AG04450 (cell line): Measurements from ENCODE around the gene KMT2A. TPM values are rescaled to one million over a fixed set of nuclear protein-coding genes. Genes with fewer than 3 reads are reported as not detected.

Experiments
- CTCF ChIA-PET: fragments of 300-600, 350-600 bp; formaldehyde crosslinking; extraction: SDS; loops from one replicate; lab custom pipeline; 2022; ENCODE audit warnings: antibody characterized with exemption, inconsistent platforms; lab: Charles Lee
- POLR2A ChIA-PET: fragments of 350-600 bp; formaldehyde crosslinking; extraction: SDS; loops from one replicate; lab custom pipeline; 2021; ENCODE audit warnings: antibody characterized with exemption, inconsistent platforms; lab: Yijun Ruan, JAX
- DNase-seq: peaks from one replicate; pipeline ENCODE4 v3.0.0-alpha.2; 2011; ENCODE audit warnings: low read depth, low spot score
- H3K27ac ChIP-seq: one replicate; pipeline ENCODE4 v1.5.1; 2012; ENCODE audit warnings: low read depth, low read length, control low read depth
- H3K27me3 ChIP-seq: one replicate; pipeline ENCODE4 v1.6.0; 2012; ENCODE audit warnings: low read length; ENCODE audit not compliant: control insufficient read depth, insufficient read depth
- H3K4me3 ChIP-seq: 2 replicates; pipeline ENCODE4 v1.5.1; 2011; ENCODE audit warnings: mild to moderate bottlenecking, low read depth, low read length, control low read depth
- H3K9me3 ChIP-seq: 2 replicates; pipeline ENCODE4 v1.5.1; 2012; ENCODE audit warnings: low read length; ENCODE audit not compliant: control insufficient read depth, insufficient read depth
- polyA plus RNA-seq: library from polyadenylated mRNA; depleted of rRNA; stranded (reverse); fragments of >200 nt; gene quantifications from 2 replicates; pipeline ENCODE4 v1.2.3, GENCODE V29; 2011
- TF ChIP-seq, protein P1 (sequence below): IDR thresholded peaks from 2 replicates; pipeline ENCODE4 v1.5.1; 2011; ENCODE audit warnings: low read depth, low read length, control low read depth, inconsistent platforms

The KMT2A gene
- polyA plus RNA-seq, 1 experiment: 23.6 TPM

DNA sequence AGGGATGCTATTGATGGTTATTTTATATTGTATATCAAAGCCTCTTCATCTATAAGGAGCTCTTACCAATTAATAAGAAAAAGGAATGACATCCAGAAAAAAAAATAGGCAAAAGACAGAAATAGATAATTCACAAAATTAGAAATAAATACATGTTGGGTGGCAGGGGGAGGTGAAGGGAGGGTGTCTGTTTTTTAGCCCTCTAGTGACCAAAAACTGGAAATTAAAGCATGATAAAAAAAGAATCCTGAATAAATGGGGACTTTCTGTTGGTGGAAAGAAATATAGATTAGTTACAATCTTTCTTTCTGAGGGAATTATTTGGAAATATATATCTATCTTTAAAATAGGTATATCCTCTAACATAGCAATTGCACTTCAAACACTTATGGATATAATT is 49.0 kb downstream of the KMT2A start:
- no peaks in the 10 kb centered on the region for H3K9me3 ChIP-seq
- no peak overlapping the region for H3K27ac ChIP-seq
- TF ChIP-seq, protein P1, sequence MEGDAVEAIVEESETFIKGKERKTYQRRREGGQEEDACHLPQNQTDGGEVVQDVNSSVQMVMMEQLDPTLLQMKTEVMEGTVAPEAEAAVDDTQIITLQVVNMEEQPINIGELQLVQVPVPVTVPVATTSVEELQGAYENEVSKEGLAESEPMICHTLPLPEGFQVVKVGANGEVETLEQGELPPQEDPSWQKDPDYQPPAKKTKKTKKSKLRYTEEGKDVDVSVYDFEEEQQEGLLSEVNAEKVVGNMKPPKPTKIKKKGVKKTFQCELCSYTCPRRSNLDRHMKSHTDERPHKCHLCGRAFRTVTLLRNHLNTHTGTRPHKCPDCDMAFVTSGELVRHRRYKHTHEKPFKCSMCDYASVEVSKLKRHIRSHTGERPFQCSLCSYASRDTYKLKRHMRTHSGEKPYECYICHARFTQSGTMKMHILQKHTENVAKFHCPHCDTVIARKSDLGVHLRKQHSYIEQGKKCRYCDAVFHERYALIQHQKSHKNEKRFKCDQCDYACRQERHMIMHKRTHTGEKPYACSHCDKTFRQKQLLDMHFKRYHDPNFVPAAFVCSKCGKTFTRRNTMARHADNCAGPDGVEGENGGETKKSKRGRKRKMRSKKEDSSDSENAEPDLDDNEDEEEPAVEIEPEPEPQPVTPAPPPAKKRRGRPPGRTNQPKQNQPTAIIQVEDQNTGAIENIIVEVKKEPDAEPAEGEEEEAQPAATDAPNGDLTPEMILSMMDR: peak; percentile 19
- DNase-seq: no peak
- H3K4me3 ChIP-seq: no peak overlapping the region
- H3K27me3 ChIP-seq: no peaks in the 10 kb centered on the region
- POLR2A ChIA-PET: no interaction called here
- CTCF ChIA-PET: no interaction called here

DNA sequence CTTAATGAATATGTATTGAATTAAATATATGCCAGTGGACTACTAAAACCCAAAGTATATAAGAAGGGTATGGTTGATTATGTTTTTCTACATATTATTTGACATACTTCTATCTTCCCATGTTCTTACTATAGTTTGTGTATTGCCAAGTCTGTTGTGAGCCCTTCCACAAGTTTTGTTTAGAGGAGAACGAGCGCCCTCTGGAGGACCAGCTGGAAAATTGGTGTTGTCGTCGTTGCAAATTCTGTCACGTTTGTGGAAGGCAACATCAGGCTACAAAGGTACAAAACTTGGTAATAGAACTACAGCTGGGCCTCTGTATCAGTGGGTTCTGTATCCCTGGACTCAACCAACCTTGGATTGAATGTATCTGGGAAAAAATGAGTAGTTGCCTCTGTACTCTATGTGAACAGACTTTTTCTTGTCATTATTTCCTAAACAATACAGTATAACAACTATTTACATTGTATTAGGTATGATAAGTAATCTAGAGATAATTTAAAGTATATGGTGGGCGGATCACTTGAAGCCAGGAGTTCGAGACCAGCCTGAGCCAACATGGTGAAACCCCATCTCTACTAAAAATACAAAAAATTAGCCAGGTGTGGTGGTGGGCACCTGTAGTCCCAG is 52.3 kb downstream of the KMT2A start:
- Histone ChIP-seq H3K27me3 (no peaks in the 10 kb centered on the region), H3K9me3 (no peaks in the 10 kb centered on the region), H3K27ac (no peak overlapping the region), H3K4me3 (no peak overlapping the region)
- ChIA-PET POLR2A (interaction anchor here (1.2 kb wide), 1 partner anchor 73 kb away, joined by 3 read pairs; no protein-coding TSS in a partner anchor), CTCF (interaction anchor here (0.6 to 1.7 kb wide), 27 partner anchors 9 to 1329 kb away, joined by 3 to 16 read pairs (median 4); partner anchors contain the start of gene ATP5MG)
- TF ChIP-seq, protein P1: peak; percentile 90
- DNase-seq: peak; percentile 65

DNA sequence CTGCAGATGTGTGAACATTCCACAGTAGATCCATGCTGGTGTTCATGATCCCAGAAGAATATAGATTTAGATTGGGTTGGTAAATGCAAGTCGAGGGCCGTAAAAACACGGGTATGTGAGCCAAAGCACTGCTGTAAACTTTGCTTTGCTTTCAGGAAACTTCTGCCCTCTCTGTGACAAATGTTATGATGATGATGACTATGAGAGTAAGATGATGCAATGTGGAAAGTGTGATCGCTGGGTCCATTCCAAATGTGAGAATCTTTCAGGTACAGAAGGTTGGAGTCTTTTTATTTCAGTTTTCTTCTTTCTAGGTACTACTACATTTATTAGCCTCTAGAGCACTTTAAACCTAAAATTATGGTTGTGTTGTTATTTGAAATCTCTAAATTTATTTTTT is 54.7 kb downstream of the KMT2A start:
- no peak for DNase-seq
- Histone ChIP-seq H3K27me3 (no peaks in the 10 kb centered on the region), H3K4me3 (no peak overlapping the region), H3K27ac (no peak overlapping the region), H3K9me3 (no peaks in the 10 kb centered on the region)
- POLR2A ChIA-PET: no interaction called here
- CTCF ChIA-PET: no interaction called here
- TF ChIP-seq, protein P1: no peak

DNA sequence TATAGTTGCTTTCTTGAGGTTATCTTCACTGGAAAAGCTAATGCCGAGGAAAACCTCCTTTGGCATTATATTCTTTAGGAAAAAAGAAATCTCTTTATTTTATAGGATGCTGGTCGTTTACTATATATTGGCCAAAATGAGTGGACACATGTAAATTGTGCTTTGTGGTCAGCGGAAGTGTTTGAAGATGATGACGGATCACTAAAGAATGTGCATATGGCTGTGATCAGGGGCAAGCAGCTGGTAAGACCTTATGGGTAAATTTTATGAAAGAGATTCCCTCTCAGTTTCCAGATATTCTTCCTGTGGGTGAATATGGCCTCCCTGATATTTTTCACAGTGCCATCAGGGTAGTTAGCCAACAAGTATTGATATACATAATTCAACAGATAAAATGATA is 61.5 kb downstream of the KMT2A start:
- CTCF ChIA-PET: interaction anchor here (0.9 to 1.4 kb wide), 3 partner anchors 9 to 10 kb away, joined by 3 to 5 read pairs (median 4); no protein-coding TSS in a partner anchor
- H3K27me3 ChIP-seq: no peaks in the 10 kb centered on the region
- no peak overlapping the region for H3K4me3 ChIP-seq
- TF ChIP-seq, protein P1: no peak
- POLR2A ChIA-PET: no interaction called here
- DNase-seq: no peak
- H3K27ac ChIP-seq: no peak overlapping the region
- H3K9me3 ChIP-seq: no peaks in the 10 kb centered on the region

DNA sequence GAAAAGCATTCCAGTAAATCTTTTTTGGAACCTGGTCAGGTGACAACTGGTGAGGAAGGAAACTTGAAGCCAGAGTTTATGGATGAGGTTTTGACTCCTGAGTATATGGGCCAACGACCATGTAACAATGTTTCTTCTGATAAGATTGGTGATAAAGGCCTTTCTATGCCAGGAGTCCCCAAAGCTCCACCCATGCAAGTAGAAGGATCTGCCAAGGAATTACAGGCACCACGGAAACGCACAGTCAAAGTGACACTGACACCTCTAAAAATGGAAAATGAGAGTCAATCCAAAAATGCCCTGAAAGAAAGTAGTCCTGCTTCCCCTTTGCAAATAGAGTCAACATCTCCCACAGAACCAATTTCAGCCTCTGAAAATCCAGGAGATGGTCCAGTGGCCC is 66.9 kb downstream of the KMT2A start:
- H3K4me3 ChIP-seq: no peak overlapping the region
- CTCF ChIA-PET: no interaction called here
- POLR2A ChIA-PET: no interaction called here
- H3K27me3 ChIP-seq: no peaks in the 10 kb centered on the region
- TF ChIP-seq, protein P1: no peak
- no peak overlapping the region for H3K27ac ChIP-seq
- H3K9me3 ChIP-seq: no peaks in the 10 kb centered on the region
- no peak for DNase-seq
